ENCODE data around the gene BMPER.
"Not testable (repeated sequence)": the region's sequence is repeated elsewhere in the genome, so short reads cannot be mapped to it uniquely, and the experiment has no call there.

BMPER gene

DNA sequence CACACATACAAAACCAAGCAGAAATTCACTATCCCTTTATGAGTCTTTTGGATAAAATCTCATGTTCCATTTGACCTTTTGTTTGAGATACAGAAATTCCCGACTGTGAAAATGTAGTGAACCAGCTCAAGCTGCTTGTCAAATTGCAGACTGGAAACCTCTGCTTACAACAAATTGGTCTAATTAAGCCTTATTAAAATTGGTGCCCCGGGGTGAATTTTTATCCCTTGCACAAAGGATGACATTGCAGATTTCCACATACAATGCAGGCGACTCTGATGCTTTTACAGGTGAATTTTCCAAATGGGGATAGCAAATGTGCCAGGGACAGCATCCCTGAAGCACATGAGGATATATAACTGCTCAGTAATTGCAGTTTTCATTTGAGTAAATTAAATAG lies 257.3 kb downstream of the BMPER start:
- Histone ChIP-seq H3K9me3 (replicated peaks; ENCODE audit: low read length) (no peaks in the 10 kb centered on the region), H3K4me1 (ENCODE audit: control insufficient read depth, insufficient read depth, low read length) (peaks cover 5% of the 10 kb centered on the region), H3K36me3 (ENCODE audit: insufficient read depth, low read length) (no peaks in the 10 kb centered on the region), H3K9ac (ENCODE audit: low read depth, low read length) (no peak overlapping the region), H3K27me3 (ENCODE audit: control insufficient read depth, insufficient read depth, low read length) (no peaks in the 10 kb centered on the region), H3K4me2 (ENCODE audit: low read length) (no peak overlapping the region), H3K4me3 (ENCODE audit: low read length) (no peak overlapping the region)

DNA sequence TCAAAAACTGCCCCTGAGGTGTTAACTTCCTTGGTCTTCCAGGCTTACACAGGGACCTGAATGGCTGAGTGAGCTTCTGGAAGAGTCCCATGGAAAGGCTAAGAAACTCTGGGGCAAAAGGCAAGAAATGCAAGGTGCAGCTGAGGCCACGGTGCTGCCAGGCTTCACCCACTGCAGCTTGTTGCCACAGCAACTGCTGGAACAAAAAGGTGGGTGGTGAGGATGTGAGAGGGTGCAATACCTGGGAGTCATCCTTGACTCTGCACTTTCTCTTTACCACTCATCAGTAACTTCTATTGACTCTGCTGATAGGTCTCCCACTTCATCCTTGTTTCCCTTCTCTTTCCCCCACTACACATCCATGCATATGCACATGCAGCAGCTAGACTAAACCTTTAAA lies 258.6 kb downstream of the BMPER start:
- Histone ChIP-seq H3K4me2 (ENCODE audit: low read length) (no peak overlapping the region), H3K27me3 (ENCODE audit: control insufficient read depth, insufficient read depth, low read length) (no peaks in the 10 kb centered on the region), H3K36me3 (ENCODE audit: insufficient read depth, low read length) (no peaks in the 10 kb centered on the region), H3K9ac (ENCODE audit: low read depth, low read length) (no peak overlapping the region), H3K4me1 (ENCODE audit: control insufficient read depth, insufficient read depth, low read length) (peaks cover 5% of the 10 kb centered on the region), H3K9me3 (replicated peaks; ENCODE audit: low read length) (no peaks in the 10 kb centered on the region), H3K4me3 (ENCODE audit: low read length) (no peak overlapping the region)

DNA sequence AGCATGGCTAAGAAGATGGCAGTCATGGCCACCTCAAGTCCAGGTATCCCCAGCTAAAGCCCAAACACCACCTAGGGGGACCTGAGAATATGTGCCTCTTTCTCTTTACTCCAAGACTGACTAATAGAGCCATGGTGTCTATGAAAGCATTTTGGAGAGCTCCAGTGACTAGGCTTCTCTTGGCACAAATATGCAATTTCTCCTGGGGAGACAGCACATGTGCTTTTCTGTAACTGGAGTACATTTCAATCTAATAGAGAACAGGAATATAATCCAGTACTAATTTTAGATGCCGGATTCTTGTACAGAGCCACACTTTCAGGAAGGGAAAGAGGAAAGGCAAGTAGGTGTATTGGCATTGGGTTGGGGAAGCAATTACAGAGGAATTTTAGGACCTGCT lies 260.1 kb downstream of the BMPER start:
- no peak overlapping the region for H3K4me2 ChIP-seq (ENCODE audit: low read length)
- no peaks in the 10 kb centered on the region for H3K36me3 ChIP-seq (ENCODE audit: insufficient read depth, low read length)
- H3K9ac ChIP-seq (ENCODE audit: low read depth, low read length) = no peak overlapping the region
- no peaks in the 10 kb centered on the region for H3K27me3 ChIP-seq (ENCODE audit: control insufficient read depth, insufficient read depth, low read length)
- no peaks in the 10 kb centered on the region for H3K9me3 ChIP-seq (replicated peaks; ENCODE audit: low read length)
- no peak overlapping the region for H3K4me3 ChIP-seq (ENCODE audit: low read length)
- peaks cover 5% of the 10 kb centered on the region for H3K4me1 ChIP-seq (ENCODE audit: control insufficient read depth, insufficient read depth, low read length)

DNA sequence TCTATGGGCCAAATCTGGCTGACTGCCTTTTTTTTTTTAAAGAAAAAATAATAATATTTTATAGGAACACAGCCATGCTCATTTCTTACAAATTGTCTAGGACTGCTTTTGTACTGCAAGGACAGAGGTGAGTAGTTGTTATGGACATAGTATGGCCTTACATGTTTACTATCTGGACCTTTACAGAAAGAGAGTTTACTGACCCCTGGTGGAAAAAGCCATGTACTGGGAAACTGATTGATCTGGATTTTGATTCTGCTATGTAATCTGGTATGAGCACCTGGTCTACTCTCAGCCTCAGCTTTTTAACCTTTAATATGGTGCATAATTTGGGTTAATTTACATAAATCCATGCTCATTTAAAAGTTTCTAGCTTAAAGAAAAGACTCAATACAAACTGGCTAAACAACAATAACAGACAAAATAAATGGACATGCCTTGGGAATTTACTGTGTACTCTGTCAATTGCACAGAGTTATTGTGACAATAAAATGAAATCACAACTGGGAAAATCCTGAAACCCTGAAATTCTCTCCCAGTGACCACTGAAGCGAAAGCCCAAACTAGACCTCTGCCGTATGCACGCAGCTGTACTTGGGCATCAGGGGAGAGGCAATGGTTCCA lies 260.7 kb downstream of the BMPER start:
- no peak overlapping the region for H3K4me3 ChIP-seq (ENCODE audit: low read length)
- H3K9me3 ChIP-seq (replicated peaks; ENCODE audit: low read length) = no peaks in the 10 kb centered on the region

DNA sequence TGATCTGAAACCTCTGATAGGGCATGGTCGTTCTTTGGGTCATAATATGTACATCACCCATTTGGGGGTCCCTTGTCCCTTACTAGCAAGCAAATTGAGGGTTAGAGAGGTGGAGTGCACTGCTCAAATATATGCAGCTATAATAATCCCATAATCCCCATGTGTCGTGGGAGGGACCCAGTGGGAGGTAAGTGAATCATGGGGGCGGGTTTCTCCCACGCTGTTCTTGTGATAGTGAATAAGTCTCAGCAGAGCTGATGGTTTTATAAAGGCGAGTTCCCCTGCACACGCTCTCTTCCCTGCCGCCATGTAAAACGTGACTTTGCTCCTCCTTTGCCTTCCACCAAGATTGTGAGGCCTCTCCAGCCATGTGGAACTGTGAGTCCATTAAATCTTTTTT lies 262.7 kb downstream of the BMPER start:
- no peak overlapping the region for H3K4me2 ChIP-seq (ENCODE audit: low read length)
- no peak overlapping the region for H3K9ac ChIP-seq (ENCODE audit: low read depth, low read length)
- no peaks in the 10 kb centered on the region for H3K4me1 ChIP-seq (ENCODE audit: control insufficient read depth, insufficient read depth, low read length)
- no peaks in the 10 kb centered on the region for H3K36me3 ChIP-seq (ENCODE audit: insufficient read depth, low read length)
- H3K27me3 ChIP-seq (ENCODE audit: control insufficient read depth, insufficient read depth, low read length) = no peaks in the 10 kb centered on the region
- H3K4me3 ChIP-seq (ENCODE audit: low read length) = no peak overlapping the region
- no peaks in the 10 kb centered on the region for H3K9me3 ChIP-seq (replicated peaks; ENCODE audit: low read length)

More for the DNA sequence above, 260.7 kb downstream of the BMPER start:
- Histone ChIP-seq H3K27me3 (ENCODE audit: control insufficient read depth, insufficient read depth, low read length) (no peaks in the 10 kb centered on the region), H3K4me2 (ENCODE audit: low read length) (no peak overlapping the region), H3K4me1 (ENCODE audit: control insufficient read depth, insufficient read depth, low read length) (no peaks in the 10 kb centered on the region), H3K36me3 (ENCODE audit: insufficient read depth, low read length) (no peaks in the 10 kb centered on the region), H3K9ac (ENCODE audit: low read depth, low read length) (no peak overlapping the region)

DNA sequence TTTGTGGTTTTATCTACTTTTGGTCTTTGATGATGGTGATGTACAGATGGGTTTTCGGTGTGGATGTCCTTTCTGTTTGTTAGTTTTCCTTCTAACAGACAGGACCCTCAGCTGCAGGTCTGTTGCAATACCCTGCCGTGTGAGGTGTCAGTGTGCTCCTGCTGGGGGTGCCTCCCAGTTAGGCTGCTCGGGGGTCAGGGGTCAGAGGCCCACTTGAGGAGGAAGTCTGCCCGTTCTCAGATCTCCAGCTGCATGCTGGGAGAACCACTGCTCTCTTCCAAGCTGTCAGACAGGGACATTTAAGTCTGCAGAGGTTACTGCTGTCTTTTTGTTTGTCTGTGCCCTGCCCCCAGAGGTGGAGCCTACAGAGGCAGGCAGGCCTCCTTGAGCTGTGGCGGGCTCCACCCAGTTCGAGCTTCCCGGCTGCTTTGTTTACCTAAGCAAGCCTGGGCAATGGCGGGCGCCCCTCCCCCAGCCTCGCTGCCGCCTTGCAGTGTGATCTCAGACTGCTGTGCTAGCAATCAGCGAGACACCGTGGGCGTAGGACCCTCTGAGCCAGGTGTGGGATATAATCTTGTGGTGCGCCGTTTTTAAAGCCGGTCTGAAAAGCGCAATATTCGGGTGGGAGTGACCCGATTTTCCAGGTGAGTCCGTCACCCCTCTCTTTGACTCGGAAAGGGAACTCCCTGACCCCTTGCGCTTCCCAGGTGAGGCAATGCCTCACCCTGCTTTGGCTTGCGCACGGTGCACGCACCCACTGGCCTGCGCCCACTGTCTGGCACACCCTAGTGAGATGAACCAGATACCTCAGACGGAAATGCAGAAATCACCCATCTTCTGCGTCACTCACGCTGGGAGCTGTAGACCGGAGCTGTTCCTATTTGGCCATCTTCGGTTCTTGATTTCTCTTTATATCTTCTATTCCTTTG lies 269.6 kb downstream of the BMPER start:
- not testable (repeated sequence) for H3K4me2 ChIP-seq (ENCODE audit: low read length); H3K4me1 ChIP-seq (ENCODE audit: control insufficient read depth, insufficient read depth, low read length); H3K4me3 ChIP-seq (ENCODE audit: low read length); H3K27me3 ChIP-seq (ENCODE audit: control insufficient read depth, insufficient read depth, low read length); H3K9ac ChIP-seq (ENCODE audit: low read depth, low read length); H3K9me3 ChIP-seq (replicated peaks; ENCODE audit: low read length); H3K36me3 ChIP-seq (ENCODE audit: insufficient read depth, low read length)

DNA sequence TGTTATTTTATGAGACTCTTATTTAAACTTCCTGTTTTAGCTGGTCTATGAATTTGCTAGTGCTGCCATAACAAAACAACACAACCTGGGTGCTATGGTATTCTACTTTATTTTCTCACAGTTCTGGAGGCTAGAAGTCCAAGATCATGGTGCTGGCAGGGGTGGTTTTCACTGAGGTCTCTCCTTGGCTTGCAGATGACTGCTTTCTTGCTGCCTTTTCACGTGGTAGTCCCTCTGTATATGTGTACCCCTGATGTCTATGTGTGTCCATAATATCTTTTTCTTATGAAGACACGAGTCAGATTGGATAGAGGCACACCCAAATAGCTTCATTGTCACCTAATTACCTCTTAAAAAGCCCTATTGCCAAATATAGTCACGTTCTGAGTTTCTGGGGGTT lies 270.5 kb downstream of the BMPER start:
- H3K4me3 ChIP-seq (ENCODE audit: low read length) = no peak overlapping the region
- no peaks in the 10 kb centered on the region for H3K9me3 ChIP-seq (replicated peaks; ENCODE audit: low read length)
- no peak overlapping the region for H3K9ac ChIP-seq (ENCODE audit: low read depth, low read length)
- H3K36me3 ChIP-seq (ENCODE audit: insufficient read depth, low read length) = no peaks in the 10 kb centered on the region
- no peak overlapping the region for H3K4me2 ChIP-seq (ENCODE audit: low read length)
- no peaks in the 10 kb centered on the region for H3K27me3 ChIP-seq (ENCODE audit: control insufficient read depth, insufficient read depth, low read length)
- H3K4me1 ChIP-seq (ENCODE audit: control insufficient read depth, insufficient read depth, low read length) = no peaks in the 10 kb centered on the region

DNA sequence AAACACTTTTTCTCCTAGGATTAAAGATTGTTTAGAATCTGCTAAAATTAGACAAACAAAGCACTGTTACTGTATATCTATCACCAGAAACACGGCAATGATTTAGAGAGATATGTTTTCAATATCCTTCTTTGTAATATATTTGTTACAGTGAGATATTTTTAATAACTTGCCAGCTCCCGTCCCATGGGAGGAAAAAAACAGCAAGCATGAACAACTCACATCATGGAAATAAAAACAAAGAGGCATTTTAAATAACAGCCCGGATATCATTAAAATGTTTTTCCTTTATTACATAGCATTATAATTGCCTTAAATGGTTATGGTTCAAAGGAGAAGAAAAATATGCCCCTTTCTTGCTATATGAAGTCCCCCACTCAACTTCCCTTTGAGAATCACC lies 272.1 kb downstream of the BMPER start:
- no peaks in the 10 kb centered on the region for H3K4me1 ChIP-seq (ENCODE audit: control insufficient read depth, insufficient read depth, low read length)
- peaks cover 4% of the 10 kb centered on the region for H3K27me3 ChIP-seq (ENCODE audit: control insufficient read depth, insufficient read depth, low read length)
- H3K4me3 ChIP-seq (ENCODE audit: low read length) = no peak overlapping the region
- no peak overlapping the region for H3K9ac ChIP-seq (ENCODE audit: low read depth, low read length)
- H3K36me3 ChIP-seq (ENCODE audit: insufficient read depth, low read length) = no peaks in the 10 kb centered on the region
- H3K4me2 ChIP-seq (ENCODE audit: low read length) = no peak overlapping the region
- no peaks in the 10 kb centered on the region for H3K9me3 ChIP-seq (replicated peaks; ENCODE audit: low read length)

DNA sequence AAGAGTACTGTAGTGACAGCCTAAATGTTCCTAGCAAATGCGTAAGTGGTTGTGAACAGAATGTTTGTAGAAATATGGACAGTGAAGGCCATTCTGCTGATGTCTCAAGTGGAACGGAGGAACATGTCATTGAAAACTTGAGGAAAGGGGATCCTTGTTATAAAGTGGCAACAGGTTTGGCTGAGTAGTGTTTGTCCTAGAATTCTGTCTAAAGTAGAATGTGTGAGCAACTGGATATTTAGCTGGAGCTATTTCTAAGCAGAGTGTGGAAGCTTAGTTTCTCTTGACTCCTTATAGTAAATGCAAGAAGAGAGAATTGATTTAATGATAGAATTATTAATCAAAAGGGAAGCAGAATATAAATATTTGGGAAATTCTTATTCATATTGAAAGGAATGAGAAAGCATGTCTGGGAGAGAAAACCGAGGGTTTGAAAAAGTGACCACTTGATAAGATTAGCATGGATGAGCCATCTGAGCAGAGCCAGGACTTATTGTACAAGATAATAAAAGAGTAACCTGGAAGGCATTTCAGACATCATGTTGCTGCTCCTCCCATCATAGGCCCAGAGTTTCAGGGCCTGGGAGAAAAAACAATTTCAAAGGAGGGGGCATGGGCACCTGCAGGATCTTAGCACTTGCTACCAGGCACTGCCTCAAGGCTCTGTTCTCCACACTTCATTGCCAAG lies 276.1 kb downstream of the BMPER start:
- H3K9me3 ChIP-seq (replicated peaks; ENCODE audit: low read length) = no peaks in the 10 kb centered on the region
- peaks cover 4% of the 10 kb centered on the region for H3K27me3 ChIP-seq (ENCODE audit: control insufficient read depth, insufficient read depth, low read length)
- H3K4me2 ChIP-seq (ENCODE audit: low read length) = no peak overlapping the region
- H3K36me3 ChIP-seq (ENCODE audit: insufficient read depth, low read length) = no peaks in the 10 kb centered on the region
- no peak overlapping the region for H3K4me3 ChIP-seq (ENCODE audit: low read length)
- no peak overlapping the region for H3K9ac ChIP-seq (ENCODE audit: low read depth, low read length)
- H3K4me1 ChIP-seq (ENCODE audit: control insufficient read depth, insufficient read depth, low read length) = no peaks in the 10 kb centered on the region

DNA sequence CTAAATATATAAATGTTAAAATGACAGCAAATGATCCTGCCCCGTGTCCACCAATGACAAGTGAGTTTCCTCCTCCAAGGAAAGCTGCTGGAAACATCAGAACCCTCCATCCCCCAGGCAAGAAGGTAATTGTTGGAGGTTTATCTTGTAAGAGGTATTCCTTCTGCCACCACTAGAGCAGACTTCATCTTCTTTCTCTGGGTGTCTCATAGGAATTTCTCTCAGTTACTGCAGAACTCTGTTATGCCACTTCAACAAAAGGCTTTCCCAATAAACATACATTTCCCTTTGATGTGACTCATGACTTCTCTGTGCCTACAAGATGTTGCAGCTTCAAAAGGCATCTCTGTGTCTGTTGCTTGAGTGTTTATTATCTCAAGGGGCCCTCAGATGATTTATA lies 279.1 kb downstream of the BMPER start:
- Histone ChIP-seq H3K36me3 (ENCODE audit: insufficient read depth, low read length) (no peaks in the 10 kb centered on the region), H3K9ac (ENCODE audit: low read depth, low read length) (no peak overlapping the region), H3K4me3 (ENCODE audit: low read length) (no peak overlapping the region), H3K9me3 (replicated peaks; ENCODE audit: low read length) (no peaks in the 10 kb centered on the region), H3K4me1 (ENCODE audit: control insufficient read depth, insufficient read depth, low read length) (no peaks in the 10 kb centered on the region), H3K27me3 (ENCODE audit: control insufficient read depth, insufficient read depth, low read length) (peaks cover 4% of the 10 kb centered on the region), H3K4me2 (ENCODE audit: low read length) (no peak overlapping the region)

DNA sequence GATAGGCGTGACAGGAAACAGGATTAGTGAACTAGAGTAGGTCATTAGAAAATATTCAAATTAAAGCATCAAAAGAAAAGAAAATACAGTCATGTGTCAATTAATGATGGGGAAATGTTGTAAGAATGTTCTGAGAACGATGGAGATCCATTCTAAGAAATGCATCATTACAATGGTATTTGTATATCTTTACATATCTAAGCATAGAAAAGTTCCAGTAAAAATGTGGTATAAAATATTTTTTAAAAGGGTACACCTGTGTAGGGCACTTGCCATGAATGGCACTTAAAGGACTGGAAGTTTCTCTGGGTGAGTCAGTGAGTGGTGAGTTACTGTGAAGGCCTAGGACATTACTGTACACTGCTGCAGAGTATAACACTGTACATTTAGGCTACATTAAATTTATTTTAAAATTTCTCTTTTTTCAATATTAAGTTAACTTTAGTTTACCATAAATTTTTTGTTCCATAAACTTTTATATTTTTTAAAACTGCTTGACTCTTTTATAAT lies 282.5 kb downstream of the BMPER start:
- no peak overlapping the region for H3K9ac ChIP-seq (ENCODE audit: low read depth, low read length)
- H3K4me1 ChIP-seq (ENCODE audit: control insufficient read depth, insufficient read depth, low read length) = no peaks in the 10 kb centered on the region
- no peaks in the 10 kb centered on the region for H3K9me3 ChIP-seq (replicated peaks; ENCODE audit: low read length)
- no peak overlapping the region for H3K4me2 ChIP-seq (ENCODE audit: low read length)
- peaks cover 6% of the 10 kb centered on the region for H3K27me3 ChIP-seq (ENCODE audit: control insufficient read depth, insufficient read depth, low read length)
- no peaks in the 10 kb centered on the region for H3K36me3 ChIP-seq (ENCODE audit: insufficient read depth, low read length)
- H3K4me3 ChIP-seq (ENCODE audit: low read length) = no peak overlapping the region

Measured in skeletal muscle satellite cell (primary cell).